Measurements from ENCODE around the gene PDIA5.

- TF ChIP-seq EZH2 (IDR thresholded peaks at IDR 0.05) (no peak), POLR2AphosphoS5 (IDR thresholded peaks at IDR 0.05; ENCODE audit: borderline replicate concordance, low read depth, low read length) (no peak)
Measured at GRCh38 chr3:123102826-123103225, 36.0 kb downstream of the PDIA5 start.

Data from SK-N-MC (cell line).